ENCODE results near the gene FMN1. TPM values are rescaled to one million over a fixed set of nuclear protein-coding genes. Genes with fewer than 3 reads are reported as not detected.

Gene FMN1
- total and polyA plus RNA-seq, 2 of the 8 experiments (the other 6 are each of a cell fraction or from before 2014, with no cell fraction given) = 0.27 to 3.7 TPM

DNA sequence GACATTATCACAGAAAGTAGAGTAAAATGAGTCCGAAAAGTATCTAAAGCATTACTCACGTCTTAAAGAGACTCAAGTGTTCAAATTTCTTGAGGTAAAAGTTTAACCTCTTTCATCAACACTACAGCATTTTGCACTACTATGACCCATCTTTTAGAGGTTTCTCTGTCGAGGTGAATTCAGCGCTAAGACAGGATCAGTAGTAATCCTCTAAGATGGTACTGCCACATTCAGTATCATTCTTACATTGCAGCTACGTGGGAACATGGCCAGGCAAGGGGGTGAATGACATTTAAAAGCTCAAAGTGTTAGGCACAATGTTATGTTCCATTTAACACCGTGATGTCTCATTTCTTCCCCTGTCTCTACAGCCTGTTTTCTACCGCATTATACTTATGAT, 210.8 kb downstream of the FMN1 start:
- FAIRE-seq = peak; percentile 50

More for the DNA sequence above, 210.8 kb downstream of the FMN1 start:
- no peak for DNase-seq (ENCODE audit: low read depth in 1 of 2, low spot score in 2 of 2)
- Histone ChIP-seq H3K4me3 (ENCODE audit: extremely low read depth in 1 of 4, insufficient read depth in 2 of 4, low read depth in 3 of 4, low read length in 4 of 4) (no peak overlapping the region), H2AFZ (ENCODE audit: low read length) (no peak overlapping the region), H4K5ac (ENCODE audit: insufficient read length, low read depth, low read length) (no peak overlapping the region), H2BK120ac (replicated peaks; ENCODE audit: low read depth, low read length) (no peak overlapping the region), H3K9ac (replicated peaks in 1 of 4; ENCODE audit: extremely low read depth in 1 of 4, low read depth in 3 of 4, low read length in 3 of 4) (no peak overlapping the region), H2BK5ac (ENCODE audit: low read depth, low read length) (no peak overlapping the region), H3K56ac (replicated peaks; ENCODE audit: insufficient read length, low read depth, low read length) (no peak overlapping the region), H3K14ac (ENCODE audit: insufficient read length) (no peak overlapping the region), H4K8ac (ENCODE audit: extremely low read depth, insufficient read depth, low read length) (no peak overlapping the region), H3K23me2 (ENCODE audit: low read depth, low read length) (no peaks in the 10 kb centered on the region), H4K20me1 (replicated peaks in 1 of 2; ENCODE audit: control insufficient read depth in 1 of 2, insufficient read depth in 2 of 2, low read length in 2 of 2) (no peaks in the 10 kb centered on the region), H3K4ac (replicated peaks; ENCODE audit: insufficient read length, low read depth, low read length) (no peak overlapping the region), H3K36me3 (ENCODE audit: control insufficient read depth in 2 of 4, insufficient read depth in 4 of 4, low read length in 3 of 4) (no peaks in the 10 kb centered on the region), H2BK15ac (ENCODE audit: low read length) (no peak overlapping the region), H2BK12ac (ENCODE audit: low read depth, low read length) (no peak overlapping the region), H2AK5ac (ENCODE audit: low read depth, low read length) (no peak overlapping the region), H3K27ac (ENCODE audit: low read depth, low read length) (no peak overlapping the region), H4K91ac (replicated peaks; ENCODE audit: insufficient read length, low read length) (no peak overlapping the region), H3K4me1 (replicated peaks in 1 of 4; ENCODE audit: control insufficient read depth in 3 of 4, insufficient read depth in 4 of 4, low read length in 3 of 4) (no peaks in the 10 kb centered on the region), H3K9me3 (ENCODE audit: insufficient read depth in 2 of 2, low read depth in 1 of 2, low read length in 1 of 2) (no peaks in the 10 kb centered on the region), H3K79me1 (ENCODE audit: low read depth, low read length) (no peaks in the 10 kb centered on the region), H2BK20ac (ENCODE audit: low read length) (no peak overlapping the region), H3K23ac (ENCODE audit: insufficient read length) (no peak overlapping the region), H3K4me2 (ENCODE audit: insufficient read depth in 1 of 2, low read depth in 2 of 2, low read length in 2 of 2) (no peak overlapping the region), H3K79me2 (ENCODE audit: control insufficient read depth in 1 of 2, insufficient read depth in 2 of 2, low read length in 2 of 2) (no peaks in the 10 kb centered on the region), H3K18ac (ENCODE audit: extremely low read depth, low read length) (no peak overlapping the region), H3K27me3 (replicated peaks in 1 of 4; ENCODE audit: control insufficient read depth in 3 of 4, extremely low read depth in 1 of 4, insufficient read depth in 3 of 4, low read length in 3 of 4) (no peaks in the 10 kb centered on the region)
- ChIA-PET CTCF (ENCODE audit: partially characterized antibody) (interaction anchor here (0.7 to 5.5 kb wide), 6 partner anchors 10 to 321 kb away, joined by 3 to 22 read pairs (median 4); no protein-coding TSS in a partner anchor), POLR2A (ENCODE audit: partially characterized antibody) (no interaction called here)
- WGBS, 2 experiments (ENCODE audit: extremely low coverage in 1 of 2, insufficient coverage in 1 of 2, insufficient read length in 1 of 2, insufficient replicate concordance in 2 of 2, low coverage in 1 of 2, low lambda C conversion rate in 2 of 2, missing lambda C conversion rate in 1 of 2) = 64% methylated on average over 7 of the region's 7 CpGs; no CpG with 5 or more reads in 1 of the 2 experiments
- TF ChIP-seq SP1 (IDR thresholded peaks at IDR 0.05; ENCODE audit: low read depth, low read length) (no peak), RAD21 (IDR thresholded peaks at IDR 0.05 in 1 of 2, conservative IDR thresholded peaks at IDR 0.05 in 1 of 2; ENCODE audit: low read depth in 2 of 2, low read length in 2 of 2) (peak in 1 of 2 experiments; percentile 17; a peak in 1 of 4 replicates)
